Cortex of kidney (tissue), 1 donor: ENCODE measurements around the gene PLOD3.

Source experiments
- DNase-seq: peaks from one replicate; lab custom pipeline; 2025; lab: John Stamatoyannopoulos, UW

Gene PLOD3

GRCh38 chr7:101179117-101179516, 38.3 kb downstream of the PLOD3 start:
- DNase-seq, result no peak

DNA sequence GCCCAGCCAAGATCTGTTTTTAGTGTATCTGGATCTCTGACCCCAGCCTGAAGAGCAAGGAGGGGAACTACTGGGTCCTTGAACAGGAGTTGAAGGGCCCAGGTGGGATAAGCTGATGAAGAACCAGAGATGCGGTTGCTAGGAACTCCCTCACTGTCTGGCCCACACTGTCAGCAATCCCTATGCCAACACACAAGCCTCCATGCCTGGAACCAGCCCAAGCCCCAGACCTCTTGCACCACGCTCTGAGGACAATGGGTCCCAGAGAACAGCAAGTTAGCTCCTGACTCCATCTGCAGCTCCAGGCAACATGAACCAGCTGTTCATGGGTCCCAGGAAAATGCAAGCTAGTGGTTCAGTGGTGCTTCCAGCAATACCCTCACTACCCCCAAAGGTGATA, 39.7 kb downstream of the PLOD3 start:
- no peak for DNase-seq

GRCh38 chr7:101175664-101176063, 41.7 kb downstream of the PLOD3 start:
- DNase-seq, result no peak

- DNase-seq, result no peak
Measured at GRCh38 chr7:101174322-101174854, 43.0 kb downstream of the PLOD3 start.

DNA sequence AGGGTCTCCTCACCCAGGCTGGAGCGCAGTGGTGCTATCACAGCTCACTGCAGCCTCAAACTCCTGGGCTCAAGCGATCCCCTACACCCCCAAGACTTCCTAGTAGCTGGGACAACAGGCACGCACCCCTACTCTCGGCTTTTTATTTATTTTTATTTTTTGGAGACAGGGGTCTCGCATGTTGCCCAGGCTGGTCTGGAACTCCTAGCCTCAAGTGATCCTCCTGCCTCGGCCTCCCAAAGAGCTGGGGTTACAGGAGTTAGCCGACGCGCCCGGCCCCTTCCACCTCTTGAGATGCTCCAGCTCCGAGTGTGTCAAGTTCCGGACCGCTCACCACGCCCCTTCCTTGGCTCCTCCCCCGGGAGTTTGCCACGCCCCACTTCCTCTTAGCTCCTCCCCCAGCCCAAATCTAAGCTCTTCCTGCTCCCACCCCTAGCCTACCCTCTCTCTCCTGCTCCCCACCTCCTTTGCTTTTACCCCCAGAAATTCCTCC, 43.6 kb downstream of the PLOD3 start:
- no peak for DNase-seq

- DNase-seq, result no peak
Measured at GRCh38 chr7:101172854-101173751, 44.3 kb downstream of the PLOD3 start.

DNA sequence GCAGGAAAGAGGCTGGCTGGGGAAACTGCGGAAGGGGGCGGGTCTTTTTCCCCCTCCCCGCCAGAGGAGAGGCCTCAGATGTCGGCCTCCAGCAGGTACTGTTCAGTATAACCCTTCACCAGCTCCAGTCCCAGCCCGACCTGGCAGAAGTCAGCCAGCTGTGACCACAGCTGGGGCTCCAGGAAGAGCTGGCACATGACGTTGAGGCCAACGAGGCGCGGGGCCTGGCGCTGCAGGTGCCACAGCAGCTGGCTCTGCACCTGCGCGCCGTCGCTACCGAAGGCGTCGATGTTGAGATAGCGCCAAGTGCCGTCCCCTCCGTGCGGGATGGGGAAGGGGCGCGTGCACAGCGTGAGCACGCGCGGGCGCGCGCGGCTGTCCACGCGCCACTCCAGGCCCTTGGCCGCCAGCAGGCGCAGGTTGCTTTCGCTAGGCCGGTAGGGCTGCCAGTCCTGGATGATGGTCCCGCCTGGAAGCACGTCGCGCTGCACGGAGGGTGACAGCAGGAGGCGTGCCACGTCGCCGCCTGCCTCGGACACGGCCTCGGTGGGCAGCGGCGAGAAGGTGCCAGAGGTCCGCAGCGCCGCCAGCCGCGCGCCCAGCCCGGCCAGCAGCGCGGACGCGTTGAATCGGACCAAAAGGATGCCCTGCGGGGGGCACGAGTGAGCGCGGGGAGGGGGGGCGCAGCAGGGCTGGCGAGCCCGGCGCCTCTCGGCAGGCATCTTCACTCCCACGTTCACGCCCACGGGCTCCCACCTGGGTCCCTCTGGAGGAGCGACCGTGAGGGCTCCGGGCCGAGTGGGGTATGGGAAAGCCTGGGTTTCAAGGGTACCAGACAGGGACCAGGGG, 45.2 kb downstream of the PLOD3 start:
- no peak for DNase-seq

DNA sequence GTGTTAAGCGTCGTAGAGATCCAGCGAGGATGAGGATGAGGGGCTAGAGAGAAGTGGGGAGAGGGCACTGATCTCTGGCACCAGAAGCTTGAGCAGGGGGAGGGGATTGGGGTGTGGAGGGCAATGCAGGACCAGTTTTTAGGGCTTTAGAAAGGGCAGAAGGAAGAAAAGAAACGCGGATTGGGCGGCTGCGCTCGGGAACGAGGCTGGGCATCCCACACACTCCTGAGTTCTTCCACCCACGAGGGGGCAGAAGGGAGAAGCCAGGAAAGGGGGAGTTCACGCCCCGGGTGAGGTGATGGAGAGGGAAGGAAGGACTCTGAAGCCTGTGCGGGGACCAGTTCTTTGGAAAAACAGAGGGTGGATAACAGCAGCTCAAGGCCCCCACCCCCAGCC, 45.9 kb downstream of the PLOD3 start:
- no peak for DNase-seq

DNA sequence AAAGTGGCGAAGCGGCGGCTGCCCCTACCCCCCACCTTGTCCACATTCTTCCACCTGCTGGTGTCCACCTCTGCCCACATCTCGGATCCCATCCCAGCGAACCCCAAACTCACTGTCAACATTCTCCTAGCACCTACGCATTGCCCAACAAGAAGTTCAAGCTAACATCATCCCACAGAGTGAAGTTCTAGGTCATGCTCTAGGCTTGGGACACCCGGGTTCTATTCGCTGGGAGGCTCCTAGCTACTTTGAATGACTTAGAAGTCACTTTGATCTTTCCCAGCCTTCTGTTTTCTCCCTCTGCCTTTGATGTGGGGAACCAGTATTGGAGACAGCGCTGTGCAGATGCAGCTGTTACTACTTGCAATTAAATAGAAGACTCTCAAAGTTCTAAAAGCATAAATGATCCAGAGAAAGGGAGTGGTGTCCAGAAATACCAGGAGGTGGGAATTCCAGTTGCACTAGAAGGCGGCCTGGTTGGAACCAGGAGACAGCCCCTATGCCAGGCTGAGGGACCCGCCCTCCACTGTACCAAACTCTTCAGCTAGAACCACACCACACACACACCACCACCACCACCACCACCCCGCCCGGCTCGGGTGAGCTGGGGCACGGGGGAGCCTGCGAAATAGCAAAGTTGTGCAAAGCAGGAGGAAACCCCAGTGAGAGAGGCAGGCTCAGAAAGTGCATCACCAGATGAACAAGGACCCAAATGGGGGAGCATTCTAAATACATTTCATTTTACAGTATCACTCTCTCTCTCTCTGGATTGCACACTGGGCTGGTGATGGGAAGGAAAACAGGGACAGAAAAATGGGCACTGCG, 46.6 kb downstream of the PLOD3 start:
- DNase-seq, result no peak

- no peak for DNase-seq
Measured at GRCh38 chr7:101169838-101170551, 47.4 kb downstream of the PLOD3 start.

- DNase-seq, result no peak
Measured at GRCh38 chr7:101169110-101169837, 48.1 kb downstream of the PLOD3 start.

- DNase-seq, result no peak
Measured at GRCh38 chr7:101168412-101169049, 48.9 kb downstream of the PLOD3 start.

DNA sequence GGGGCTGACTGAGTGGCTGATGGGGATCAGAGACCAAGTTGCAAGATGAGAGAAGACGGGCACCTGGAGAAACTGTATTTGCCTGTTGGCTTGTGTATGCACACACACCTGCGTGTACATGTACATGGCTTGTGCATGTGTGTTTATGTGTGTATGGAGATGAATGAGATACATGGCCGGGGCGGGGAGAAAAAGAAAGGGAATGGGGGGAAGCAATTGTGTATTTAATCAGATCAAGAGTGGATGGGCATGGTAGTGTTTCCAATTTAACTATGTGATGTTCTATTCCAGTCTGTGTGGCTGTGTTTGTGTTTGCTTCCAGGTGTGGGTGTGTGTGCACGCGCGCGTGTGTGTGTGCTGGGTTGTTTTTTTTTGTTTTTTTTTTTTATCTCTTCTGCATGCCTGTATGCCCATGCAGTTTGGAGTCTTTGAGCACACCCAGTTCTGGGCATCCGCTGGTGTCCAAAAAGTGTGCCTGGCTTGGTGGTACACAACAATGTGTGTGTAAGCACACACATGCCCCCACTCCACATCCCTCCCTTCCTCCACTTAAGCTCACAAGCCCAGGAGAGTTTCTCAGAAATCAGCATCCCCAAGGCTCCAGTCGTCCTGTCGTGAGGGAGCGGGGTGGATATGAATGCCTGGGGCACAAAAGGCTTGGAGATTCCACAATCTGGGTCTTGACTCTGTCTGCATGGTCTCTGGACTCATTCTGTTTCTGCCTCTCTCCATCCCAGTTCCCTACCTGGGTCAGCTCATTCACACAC, 49.6 kb downstream of the PLOD3 start:
- DNase-seq, result no peak

- DNase-seq, result no peak
Measured at GRCh38 chr7:101166909-101167644, 50.3 kb downstream of the PLOD3 start.

DNA sequence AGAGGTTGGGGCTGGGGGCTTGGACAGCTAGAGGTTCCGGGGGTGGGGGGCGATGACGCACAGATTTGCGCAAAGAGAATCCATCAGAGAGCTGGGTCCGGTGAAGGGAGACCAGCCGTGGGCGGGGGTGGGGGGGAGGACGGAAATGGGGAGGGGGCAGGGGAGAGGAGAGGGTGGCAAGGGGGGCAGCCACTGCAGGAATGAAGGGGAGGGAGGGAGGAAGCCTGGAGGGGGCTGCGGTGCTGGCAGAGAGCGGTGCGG, 50.8 kb downstream of the PLOD3 start:
- no peak for DNase-seq

GRCh38 chr7:101165958-101166647, 51.3 kb downstream of the PLOD3 start:
- no peak for DNase-seq

GRCh38 chr7:101165075-101165957, 52.1 kb downstream of the PLOD3 start, which contains the start of gene VGF:
Gene VGF (minus strand): TSS chr7:101165569. CDS start chr7:101164843, 726 bp downstream.
- no peak for DNase-seq
